Liver (tissue), 3 donors: ENCODE measurements around the gene GUCA2A.

ENCODE experiments used
- CTCF ChIP-seq: fragments of 150-350 bp; IDR thresholded peaks from 2 replicates; pipeline ENCODE4 v1.5.1; 2017; ENCODE audit warnings: improper control_type of control experiment, low read depth, low read length; ENCODE audit not compliant: missing input control
- HNF4G ChIP-seq: IDR thresholded peaks from 2 replicates; pipeline ENCODE4 v1.6.1; 2016; ENCODE audit warnings: antibody characterized with exemption
- JUND ChIP-seq, 2 donors: IDR thresholded peaks; 2 replicates each; pipeline ENCODE4 v1.6.1; 2016; ENCODE audit warnings: antibody characterized with exemption in 2 of 2
- REST ChIP-seq: IDR thresholded peaks from 2 replicates; pipeline ENCODE4 v1.6.1; 2016; ENCODE audit warnings: antibody characterized with exemption, mild to moderate bottlenecking
- SP1 ChIP-seq: IDR thresholded peaks from 2 replicates; pipeline ENCODE4 v1.6.1; 2018; ENCODE audit warnings: antibody characterized with exemption, mild to moderate bottlenecking
- donor health status: healthy.
- donor health status: healthy.

- TF ChIP-seq CTCF, result no peak
- no peak for TF ChIP-seq SP1
- TF ChIP-seq REST, result no peak
- TF ChIP-seq JUND (IDR thresholded peaks at IDR 0.05), result no peak
- TF ChIP-seq HNF4G, result no peak
These were observed 17.1 kb upstream of the GUCA2A start for GRCh38 chr1:42181687-42182086.
